K562 (cell line): ENCODE results near the gene COL4A4. TPM values are rescaled to one million over a fixed set of nuclear protein-coding genes. Genes with fewer than 3 reads are reported as not detected.
A peak's percentile ranks its signal among the peaks of the same experiment; 100 is the strongest.

Experiments
- ATAC-seq: fragments of 200-7000 bp; cut with Tn5 transposase; 3 replicates; pipeline ENCODE4 v1.9.1; 2020; ENCODE audit warnings: moderate library complexity
- BruUV-seq: library from RNA; stranded (reverse); fragments of 400-500 nt; replicated peaks from 2 replicates; lab custom pipeline; 2021; lab: Mats Ljungman, UMichigan
- CTCF ChIA-PET: fragments of 300-600 bp; formaldehyde crosslinking; extraction: SDS; loops from one replicate; lab custom pipeline; 2021; ENCODE audit warnings: low intra/inter-chr PET ratio; lab: Yijun Ruan, JAX
- POLR2A ChIA-PET: fragments of 300-600, 350-650 bp; sonication (Branson Sonifier 250); formaldehyde crosslinking; extraction: SDS; loops from one replicate; lab custom pipeline; 2021; ENCODE audit warnings: antibody characterized with exemption, inconsistent platforms; lab: Yijun Ruan, JAX
- DNase-seq, 4 experiments: peaks; one replicate each; pipeline versions ENCODE4 v3.0.0 to v3.0.0-alpha.2; 2011 to 2018; ENCODE audit warnings: low spot score in 3 of 4, mixed read lengths in 3 of 4; ENCODE audit errors: extremely low read depth in 1 of 4
- FAIRE-seq: peaks from 2 replicates; lab custom pipeline; 2011; peaks lifted over from hg19 to GRCh38; lab: Jason Lieb, UNC
- H2AFZ ChIP-seq: 2 replicates; pipeline ENCODE4 v1.6.0; 2011; ENCODE audit warnings: low read depth, low read length, control low read depth, inconsistent platforms
- H3K27ac ChIP-seq: fragments of 200-600 bp; 3 replicates; pipeline ENCODE4 v1.8.0; 2011; ENCODE audit warnings: low read depth, mild to moderate bottlenecking, control low read depth, inconsistent platforms, low read length, moderate library complexity, mixed read lengths; ENCODE audit errors: extremely low read depth
- H3K27me3 ChIP-seq, 2 experiments: fragments of 300-600 bp in 1 of 2; 2 replicates in 1 of 2; 3 replicates in 1 of 2; pipeline versions ENCODE4 v1.6.0 to v1.8.0; 2011; ENCODE audit warnings: inconsistent platforms in 2 of 2, low read length in 2 of 2, mild to moderate bottlenecking in 1 of 2, mixed read lengths in 1 of 2, moderate library complexity in 1 of 2; ENCODE audit not compliant: control insufficient read depth in 2 of 2, insufficient read depth in 2 of 2
- H3K36me3 ChIP-seq: fragments of 300-600 bp; 3 replicates; pipeline ENCODE4 v1.8.0; 2011; ENCODE audit warnings: mild to moderate bottlenecking, low read length, inconsistent platforms; ENCODE audit not compliant: control insufficient read depth, insufficient read depth
- H3K4me1 ChIP-seq, 2 experiments: fragments of 200-600 bp in 1 of 2; replicated peaks in 1 of 2; 2 replicates in 1 of 2; 3 replicates in 1 of 2; pipeline versions ENCODE4 v1.5.1 to v1.8.0; 2011; ENCODE audit warnings: inconsistent platforms in 2 of 2, low read length in 2 of 2, mild to moderate bottlenecking in 1 of 2, mixed read lengths in 1 of 2, moderate library complexity in 1 of 2; ENCODE audit not compliant: control insufficient read depth in 2 of 2, insufficient read depth in 2 of 2
- H3K4me2 ChIP-seq: 2 replicates; pipeline ENCODE4 v1.6.1; 2011; ENCODE audit warnings: low read length, control low read depth, inconsistent platforms, mixed read lengths; ENCODE audit not compliant: insufficient read depth
- H3K4me3 ChIP-seq: fragments of 200-600 bp; sonication (generic), shearing (Covaris generic); 2 replicates; pipeline ENCODE4 v1.5.1; 2016; ENCODE audit warnings: control low read depth, inconsistent platforms
- H3K79me2 ChIP-seq: fragments of 200-600 bp; 3 replicates; pipeline ENCODE4 v1.8.0; 2011; ENCODE audit warnings: low read length, inconsistent platforms; ENCODE audit not compliant: control insufficient read depth, insufficient read depth
- H3K9ac ChIP-seq, 2 experiments: 2 replicates each; pipeline versions ENCODE4 v1.6.0 to v1.6.1; 2011; ENCODE audit warnings: low read depth in 2 of 2, low read length in 2 of 2, control low read depth in 1 of 2, inconsistent platforms in 1 of 2, mild to moderate bottlenecking in 1 of 2, mixed read lengths in 1 of 2; ENCODE audit not compliant: insufficient read depth in 1 of 2
- H3K9me1 ChIP-seq: one replicate; pipeline ENCODE4 v1.6.0; 2011; ENCODE audit warnings: inconsistent platforms, mild to moderate bottlenecking, low read length, moderate library complexity; ENCODE audit not compliant: control insufficient read depth, insufficient read depth
- H3K9me3 ChIP-seq: replicated peaks from 2 replicates; pipeline ENCODE4 v1.5.1; 2011; ENCODE audit warnings: low read depth, low read length, inconsistent platforms; ENCODE audit not compliant: control insufficient read depth, insufficient read depth
- H4K20me1 ChIP-seq: replicated peaks from 2 replicates; pipeline ENCODE4 v1.6.1; 2011; ENCODE audit warnings: low read length, inconsistent platforms, mixed read lengths; ENCODE audit not compliant: control insufficient read depth, insufficient read depth
- BCOR ChIP-seq: fragments of 450-650 bp; IDR thresholded peaks from 2 replicates; pipeline ENCODE4 v1.6.1; 2016
- MAFG ChIP-seq: fragments of 450-650 bp; conservative IDR thresholded peaks from 2 replicates; pipeline ENCODE4 v1.6.1; 2016; ENCODE audit warnings: missing genetic modification characterization, missing compliant biosample characterization
- NFIC ChIP-seq: fragments of 450-650 bp; IDR thresholded peaks from 2 replicates; pipeline ENCODE4 v1.6.1; 2017; ENCODE audit warnings: mild to moderate bottlenecking, inconsistent platforms
- RBM22 ChIP-seq: fragments of 200-400 bp; formaldehyde crosslinking; IDR thresholded peaks from 2 replicates; pipeline ENCODE4 v1.6.1; 2018; ENCODE audit warnings: low read length, low read depth; ENCODE audit not compliant: poor library complexity, severe bottlenecking
- RBM25 ChIP-seq: fragments of 200-400 bp; formaldehyde crosslinking; IDR thresholded peaks from 2 replicates; pipeline ENCODE4 v1.6.1; 2018; ENCODE audit warnings: low read length, low read depth, moderate library complexity; ENCODE audit not compliant: severe bottlenecking
- RUNX1 ChIP-seq: sonication (generic); IDR thresholded peaks from 2 replicates; pipeline ENCODE4 v1.6.1; 2016; ENCODE audit warnings: antibody characterized with exemption, low read depth
- ZBTB8A ChIP-seq: fragments of 450-650 bp; IDR thresholded peaks from 2 replicates; pipeline ENCODE4 v1.6.1; 2018; ENCODE audit warnings: mild to moderate bottlenecking, moderate library complexity; ENCODE audit not compliant: partially characterized antibody
- ZNF717 ChIP-seq: fragments of 250-450 bp; sonication (Bioruptor Pico); IDR thresholded peaks from 2 replicates; pipeline ENCODE4 v1.5.0; 2021
- WGBS: fragments of 100-300 bp; shearing (Covaris generic); methylation state at CpG from one replicate; pipeline ENCODE4 v1.1.6; 2016; ENCODE audit warnings: low coverage, mixed read lengths; ENCODE audit not compliant: insufficient coverage; ENCODE audit errors: missing lambda C conversion rate; 5-methylcytosine and 5-hydroxymethylcytosine counted together
- in situ Hi-C: fragments of 300-500 bp; cut with MboI; formaldehyde crosslinking; loops from 4 replicates; pipeline ENCODE4 v1.15.0; 2018; ENCODE audit warnings: inconsistent platforms, mixed read lengths
- intact Hi-C: fragments of 100-400 bp; cut with micrococcal nuclease; formaldehyde crosslinking; loops from 2 replicates; pipeline ENCODE4 v1.14.2; 2022
- polyA plus RNA-seq, 8 experiments: library from polyadenylated mRNA; depleted of rRNA in 4 of 8; stranded (reverse) in 5 of 8; unstranded in 3 of 8; fragments of >200 nt; fragmentation: Nextera tagmentation in 2 of 8; fragmentation: Illumina TruSeq in 1 of 8; extraction: Ambion mirVana in 2 of 8; extraction: Trizol in 1 of 8; gene quantifications; 2 replicates each; pipeline versions ENCODE4 v1.2.1 to v1.2.3, GENCODE V29; 2011 to 2014; ENCODE audit warnings: inconsistent platforms in 1 of 8, missing spikeins in 1 of 8
- total RNA-seq, 7 experiments: library from RNA; depleted of rRNA in 6 of 7; stranded (reverse); fragments of >200 nt in 6 of 7; fragmentation: Illumina TruSeq in 2 of 7; extraction: Trizol in 2 of 7; gene quantifications; 2 replicates each; pipeline versions ENCODE4 v1.2.1 to v1.2.3, GENCODE V29; 2011 to 2021; ENCODE audit warnings: low replicate concordance in 1 of 7
- TF ChIP-seq, protein P1 (sequence below): fragments of 250-450 bp; sonication (Bioruptor Pico); IDR thresholded peaks from 2 replicates; pipeline ENCODE4 v1.4.0; 2020; ENCODE audit warnings: mild to moderate bottlenecking
- TF ChIP-seq, protein P2 (sequence below): fragments of 250-450 bp; sonication (Bioruptor Pico); IDR thresholded peaks from 2 replicates; pipeline ENCODE4 v1.5.0; 2020; ENCODE audit warnings: mild to moderate bottlenecking, borderline replicate concordance

COL4A4 gene
- total and polyA plus RNA-seq, 9 of the 15 experiments (the other 6 are each of a cell fraction or from before 2014, with no cell fraction given): under 0.01 to 0.01 TPM; not detected in 7

DNA sequence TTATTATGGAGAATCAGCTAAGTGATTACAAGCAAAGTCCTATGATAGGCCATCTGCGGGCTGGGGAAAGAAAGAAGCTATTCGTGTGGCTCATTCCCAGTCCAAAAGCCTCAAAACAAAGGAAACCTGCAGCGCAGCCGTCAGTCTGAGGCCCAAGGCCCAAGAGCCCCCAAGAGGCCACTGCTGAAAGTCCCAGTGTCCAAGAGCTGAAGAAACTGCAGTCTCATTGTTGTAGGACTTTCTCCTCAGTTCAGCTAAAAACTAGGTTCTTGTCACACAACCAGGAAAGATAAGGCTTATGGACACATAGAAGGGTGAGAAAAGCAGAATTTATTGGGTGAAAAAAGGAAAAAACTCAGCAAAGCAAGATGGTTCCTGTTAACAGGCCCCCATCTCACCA, 185.0 kb downstream of the COL4A4 start (continued):
- peak; percentile 89 for TF ChIP-seq MAFG (tag)
- TF ChIP-seq, protein P1, sequence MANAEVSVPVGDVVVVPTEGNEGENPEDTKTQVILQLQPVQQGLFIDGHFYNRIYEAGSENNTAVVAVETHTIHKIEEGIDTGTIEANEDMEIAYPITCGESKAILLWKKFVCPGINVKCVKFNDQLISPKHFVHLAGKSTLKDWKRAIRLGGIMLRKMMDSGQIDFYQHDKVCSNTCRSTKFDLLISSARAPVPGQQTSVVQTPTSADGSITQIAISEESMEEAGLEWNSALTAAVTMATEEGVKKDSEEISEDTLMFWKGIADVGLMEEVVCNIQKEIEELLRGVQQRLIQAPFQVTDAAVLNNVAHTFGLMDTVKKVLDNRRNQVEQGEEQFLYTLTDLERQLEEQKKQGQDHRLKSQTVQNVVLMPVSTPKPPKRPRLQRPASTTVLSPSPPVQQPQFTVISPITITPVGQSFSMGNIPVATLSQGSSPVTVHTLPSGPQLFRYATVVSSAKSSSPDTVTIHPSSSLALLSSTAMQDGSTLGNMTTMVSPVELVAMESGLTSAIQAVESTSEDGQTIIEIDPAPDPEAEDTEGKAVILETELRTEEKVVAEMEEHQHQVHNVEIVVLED (CRISPR knock-in tag): no peak
- TF ChIP-seq RUNX1: no peak
- no peak for TF ChIP-seq NFIC
- TF ChIP-seq RBM22: no peak
- TF ChIP-seq, protein P2, sequence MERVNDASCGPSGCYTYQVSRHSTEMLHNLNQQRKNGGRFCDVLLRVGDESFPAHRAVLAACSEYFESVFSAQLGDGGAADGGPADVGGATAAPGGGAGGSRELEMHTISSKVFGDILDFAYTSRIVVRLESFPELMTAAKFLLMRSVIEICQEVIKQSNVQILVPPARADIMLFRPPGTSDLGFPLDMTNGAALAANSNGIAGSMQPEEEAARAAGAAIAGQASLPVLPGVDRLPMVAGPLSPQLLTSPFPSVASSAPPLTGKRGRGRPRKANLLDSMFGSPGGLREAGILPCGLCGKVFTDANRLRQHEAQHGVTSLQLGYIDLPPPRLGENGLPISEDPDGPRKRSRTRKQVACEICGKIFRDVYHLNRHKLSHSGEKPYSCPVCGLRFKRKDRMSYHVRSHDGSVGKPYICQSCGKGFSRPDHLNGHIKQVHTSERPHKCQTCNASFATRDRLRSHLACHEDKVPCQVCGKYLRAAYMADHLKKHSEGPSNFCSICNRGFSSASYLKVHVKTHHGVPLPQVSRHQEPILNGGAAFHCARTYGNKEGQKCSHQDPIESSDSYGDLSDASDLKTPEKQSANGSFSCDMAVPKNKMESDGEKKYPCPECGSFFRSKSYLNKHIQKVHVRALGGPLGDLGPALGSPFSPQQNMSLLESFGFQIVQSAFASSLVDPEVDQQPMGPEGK (CRISPR knock-in tag): no peak
- TF ChIP-seq ZNF717 (CRISPR knock-in tag): no peak

- CTCF ChIA-PET: no interaction called here
- in situ Hi-C loops: no loop called here
- no TSS peak for BruUV-seq
Observed at GRCh38 chr2:226978300-226978699, 185.7 kb downstream of the COL4A4 start.

More at GRCh38 chr2:226978300-226978699, 185.7 kb downstream of the COL4A4 start:
- peak overlapping the region; percentile 62 for H3K4me2 ChIP-seq
- peak overlapping the region; percentile 37 to 44; a peak in 3 of 4 replicates for H3K9ac ChIP-seq
- H3K4me3 ChIP-seq: no peak overlapping the region
- H3K9me3 ChIP-seq: no peaks in the 10 kb centered on the region
- H3K36me3 ChIP-seq: peaks cover 4% of the 10 kb centered on the region; the same call in 1 of the 3 replicates
- POLR2A ChIA-PET: interaction anchor here (0.6 kb wide), 1 partner anchor 376 kb away, joined by 3 read pairs; no protein-coding TSS in a partner anchor
- peaks cover 2% of the 10 kb centered on the region for H3K9me1 ChIP-seq
- H3K4me1 ChIP-seq: peaks cover 11 to 46% of the 10 kb centered on the region in 2 experiments
- intact Hi-C loops: no loop called here
- no peak for FAIRE-seq
- no peaks in the 10 kb centered on the region for H4K20me1 ChIP-seq
- H2AFZ ChIP-seq: peak overlapping the region; percentile 83
- peak overlapping the region; percentile 76 for H3K27ac ChIP-seq
- 64% methylated on average over 5 of the region's 7 CpGs for WGBS
- no peak for DNase-seq
- no peaks in the 10 kb centered on the region for H3K27me3 ChIP-seq
- ATAC-seq: no peak
- peaks cover 6% of the 10 kb centered on the region; the same call in 1 of the 3 replicates for H3K79me2 ChIP-seq
- TF ChIP-seq RBM25: peak; percentile 77
- peak; percentile 58; the same call in 1 of the 2 replicates for TF ChIP-seq BCOR
- TF ChIP-seq ZBTB8A: no peak
